Skin epidermis (tissue), 12 donors: ENCODE measurements around the gene ETHE1.
A peak's percentile ranks its signal among the peaks of the same experiment; 100 is the strongest.

Source experiments
- H3K27ac ChIP-seq, 21 experiments: fragments of 200-600 bp; sonication (generic) in 11 of 21; one replicate each; pipeline ENCODE4 v1.5.0; 2020; ENCODE audit warnings: mild to moderate bottlenecking in 3 of 21, inconsistent platforms in 2 of 21, moderate library complexity in 2 of 21
- H3K4me3 ChIP-seq, 7 experiments: fragments of 200-600 bp; sonication (generic) in 2 of 7; one replicate each; pipeline ENCODE4 v1.5.0; 2020; ENCODE audit warnings: inconsistent platforms in 2 of 7, mild to moderate bottlenecking in 2 of 7, moderate library complexity in 1 of 7

Gene ETHE1

GRCh38 chr19:43526884-43527859, at the start of gene ETHE1:
ETHE1 (minus strand) TSS chr19:43527201; CDS start chr19:43527177, 24 bp downstream.
- Histone ChIP-seq H3K4me3 (peak within 1 kb of the TSS; percentile 52 to 88 (median 75)), H3K27ac (peak within 1 kb of the TSS; percentile 39 to 93 (median 85))

GRCh38 chr19:43575955-43576878, 49.2 kb upstream of the ETHE1 start:
- H3K27ac ChIP-seq, result peak overlapping the region in 20 of 21 experiments; percentile 40 to 93 (median 77)
- peak overlapping the region; percentile 69 to 89 (median 86) for H3K4me3 ChIP-seq

GRCh38 chr19:43575156-43575950, 48.4 kb upstream of the ETHE1 start, which contains the start of the genes PINLYP and XRCC1:
PINLYP (plus strand) TSS chr19:43575801; CDS start chr19:43577192, 1,391 bp downstream.
XRCC1 (minus strand) TSS chr19:43575527; CDS start chr19:43575458, 69 bp downstream.
- H3K27ac ChIP-seq, result peak within 1 kb of the TSS; percentile 80 to 93 (median 89)
- H3K4me3 ChIP-seq, result peak within 1 kb of the TSS; percentile 69 to 89 (median 86)

GRCh38 chr19:43574424-43575155, 47.6 kb upstream of the ETHE1 start:
- H3K4me3 ChIP-seq, result peak overlapping the region; percentile 69 to 89 (median 86)
- H3K27ac ChIP-seq, result peak overlapping the region; percentile 80 to 93 (median 89)

- H3K27ac ChIP-seq, result peak overlapping the region in 1 of 21 experiments; percentile 20
These were observed 45.2 kb upstream of the ETHE1 start for GRCh38 chr19:43572171-43572588.

GRCh38 chr19:43570174-43570791, 43.3 kb upstream of the ETHE1 start:
- Histone ChIP-seq H3K4me3 (no peak overlapping the region), H3K27ac (peak overlapping the region in 1 of 21 experiments; percentile 9)

More at GRCh38 chr19:43572171-43572588, 45.2 kb upstream of the ETHE1 start:
- H3K4me3 ChIP-seq, result no peak overlapping the region

GRCh38 chr19:43569657-43570056, 42.7 kb upstream of the ETHE1 start:
- Histone ChIP-seq H3K27ac (no peak overlapping the region), H3K4me3 (no peak overlapping the region)

- Histone ChIP-seq H3K4me3 (no peak overlapping the region), H3K27ac (no peak overlapping the region)
These were observed 37.8 kb upstream of the ETHE1 start for GRCh38 chr19:43564800-43565199.

GRCh38 chr19:43563816-43564457, 36.9 kb upstream of the ETHE1 start:
- Histone ChIP-seq H3K4me3 (no peak overlapping the region), H3K27ac (peak overlapping the region in 12 of 21 experiments; percentile 33 to 92 (median 74))

GRCh38 chr19:43562698-43563241, 35.8 kb upstream of the ETHE1 start:
- Histone ChIP-seq H3K27ac (peak overlapping the region in 20 of 21 experiments; percentile 31 to 92 (median 72)), H3K4me3 (no peak overlapping the region)

GRCh38 chr19:43562226-43562697, 35.3 kb upstream of the ETHE1 start:
- H3K4me3 ChIP-seq, result no peak overlapping the region
- H3K27ac ChIP-seq, result peak overlapping the region in 19 of 21 experiments; percentile 9 to 92 (median 71)

GRCh38 chr19:43561139-43561970, 34.4 kb upstream of the ETHE1 start:
- peak overlapping the region in 7 of 21 experiments; percentile 9 to 90 (median 77) for H3K27ac ChIP-seq

GRCh38 chr19:43560687-43561086, 33.7 kb upstream of the ETHE1 start:
- H3K27ac ChIP-seq, result no peak overlapping the region

More at GRCh38 chr19:43561139-43561970, 34.4 kb upstream of the ETHE1 start:
- H3K4me3 ChIP-seq, result no peak overlapping the region

GRCh38 chr19:43555185-43555770, 28.3 kb upstream of the ETHE1 start:
- no peak overlapping the region for H3K4me3 ChIP-seq

More at GRCh38 chr19:43560687-43561086, 33.7 kb upstream of the ETHE1 start:
- no peak overlapping the region for H3K4me3 ChIP-seq

GRCh38 chr19:43554317-43554895, 27.4 kb upstream of the ETHE1 start:
- H3K4me3 ChIP-seq, result no peak overlapping the region
- no peak overlapping the region for H3K27ac ChIP-seq

More at GRCh38 chr19:43555185-43555770, 28.3 kb upstream of the ETHE1 start:
- H3K27ac ChIP-seq, result no peak overlapping the region
